ENCODE measurements around the gene TRABD2B. TPM values are rescaled to one million over a fixed set of nuclear protein-coding genes. Genes with fewer than 3 reads are reported as not detected.

The TRABD2B gene
- total RNA-seq, 1 experiment from 2014 or later, result 0.05 TPM

DNA sequence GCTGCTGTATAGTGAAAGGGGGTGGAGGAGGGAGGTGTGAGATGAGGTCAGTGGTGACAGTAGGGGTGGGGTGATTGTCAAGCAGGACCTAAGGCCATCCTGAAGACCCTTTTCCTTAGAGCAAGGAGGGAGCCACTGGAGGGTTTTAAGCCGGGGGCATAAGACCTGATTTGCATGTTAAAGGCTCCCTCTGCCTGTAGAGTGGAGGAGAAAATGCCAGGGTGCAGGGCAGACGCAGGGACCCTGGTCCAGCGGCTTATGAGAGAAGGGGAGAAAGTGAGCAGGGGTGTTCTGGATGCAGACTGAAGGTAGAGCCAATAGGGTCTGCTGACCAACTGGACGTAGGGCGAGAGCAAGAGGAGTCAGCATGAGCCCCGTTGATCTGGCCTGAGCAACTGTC is 154.1 kb downstream of the TRABD2B start:
- TF ChIP-seq EZH2 (IDR thresholded peaks at IDR 0.05) (no peak), SP1 (IDR thresholded peaks at IDR 0.05; ENCODE audit: low read depth) (no peak), ZNF274 (IDR thresholded peaks at IDR 0.05; ENCODE audit: low read depth, low read length) (no peak), REST (IDR thresholded peaks at IDR 0.05; ENCODE audit: low read depth) (no peak)
- Histone ChIP-seq H3K9me2 (ENCODE audit: insufficient read depth) (no peaks in the 10 kb centered on the region), H3K4me3 (replicated peaks in 1 of 2; ENCODE audit: low read depth in 1 of 2, low read length in 2 of 2) (no peak overlapping the region), H2AFZ (ENCODE audit: low read depth, low read length, poor library complexity, severe bottlenecking) (no peak overlapping the region), H3K4me1 (ENCODE audit: control insufficient read depth in 1 of 2, insufficient read depth in 2 of 2, low read length in 2 of 2) (no peaks in the 10 kb centered on the region), H3K9me3 (ENCODE audit: control insufficient read depth in 1 of 2, insufficient read depth in 1 of 2, low read depth in 1 of 2, low read length in 2 of 2) (no peaks in the 10 kb centered on the region), H4K20me1 (ENCODE audit: insufficient read depth) (no peaks in the 10 kb centered on the region), H3K9ac (ENCODE audit: low read length) (no peak overlapping the region), H3K27me3 (ENCODE audit: insufficient read depth, low read length) (peaks cover 22% of the 10 kb centered on the region; the same call in 1 of the 2 replicates), H3K79me2 (ENCODE audit: insufficient read depth, low read length) (no peaks in the 10 kb centered on the region), H3K36me3 (ENCODE audit: control insufficient read depth in 1 of 2, insufficient read depth in 2 of 2, low read length in 2 of 2) (no peaks in the 10 kb centered on the region), H3K4me2 (ENCODE audit: low read length) (no peak overlapping the region), H3K27ac (ENCODE audit: low read depth, low read length) (no peak overlapping the region)
- ATAC-seq (no peak), DNase-seq (ENCODE audit: low read depth, low spot score) (no peak)
- intact Hi-C loops (cut with micrococcal nuclease), result no loop called here
- no TSS peak for BruUV-seq (replicated peaks)
- ChIA-PET POLR2A (no interaction called here), CTCF (no interaction called here), RAD21 (ENCODE audit: low non-redundant PET in 1 of 2, low total read pairs in 2 of 2, uncharacterized antibody in 2 of 2, unreplicated experiment in 2 of 2) (no interaction called here)

DNA sequence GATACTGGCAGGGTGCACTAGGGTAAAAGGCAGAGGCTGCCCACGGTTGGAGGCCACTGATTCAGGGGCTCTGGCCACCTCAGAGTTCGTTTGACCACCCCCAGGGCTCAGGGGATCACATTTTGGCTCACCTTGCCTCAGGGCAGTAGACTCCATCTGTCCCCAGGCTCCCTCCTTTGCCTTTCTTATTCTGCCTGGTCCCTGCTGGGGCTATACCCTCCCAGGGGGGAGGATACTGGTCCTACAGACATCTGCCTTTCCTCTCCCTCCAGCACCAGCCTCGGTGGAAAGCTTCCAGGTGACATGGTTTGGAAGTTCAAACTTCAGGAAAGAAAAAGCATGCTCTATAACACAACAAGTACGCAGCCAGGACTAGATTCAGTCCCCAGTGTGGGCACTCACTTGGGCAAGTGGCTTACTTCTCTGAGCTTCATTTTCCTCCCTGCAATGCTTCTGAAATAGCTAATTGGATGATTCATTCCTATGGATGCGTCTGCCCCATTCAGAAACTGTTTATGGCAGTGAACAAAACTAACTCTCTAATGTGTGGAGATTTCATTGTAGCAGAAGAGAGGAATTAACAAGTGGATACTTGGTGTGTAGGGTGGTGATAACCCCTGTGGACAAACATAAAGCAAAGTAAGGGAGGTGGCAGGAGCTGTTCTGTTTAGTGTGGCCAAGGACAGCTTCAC is 154.8 kb downstream of the TRABD2B start:
- no peak overlapping the region for H3K27ac ChIP-seq (ENCODE audit: low read depth, low read length)
- intact Hi-C loops (cut with micrococcal nuclease), result no loop called here
- no peak overlapping the region for H2AFZ ChIP-seq (ENCODE audit: low read depth, low read length, poor library complexity, severe bottlenecking)
- no peak overlapping the region for H3K4me2 ChIP-seq (ENCODE audit: low read length)
- ChIA-PET POLR2A (no interaction called here), CTCF (no interaction called here), RAD21 (ENCODE audit: low non-redundant PET in 1 of 2, low total read pairs in 2 of 2, uncharacterized antibody in 2 of 2, unreplicated experiment in 2 of 2) (no interaction called here)
- H3K4me3 ChIP-seq (replicated peaks in 1 of 2; ENCODE audit: low read depth in 1 of 2, low read length in 2 of 2), result no peak overlapping the region
- H4K20me1 ChIP-seq (ENCODE audit: insufficient read depth), result no peaks in the 10 kb centered on the region
- H3K4me1 ChIP-seq (ENCODE audit: control insufficient read depth in 1 of 2, insufficient read depth in 2 of 2, low read length in 2 of 2), result no peaks in the 10 kb centered on the region
- ATAC-seq, result no peak
- BruUV-seq (replicated peaks), result no TSS peak
- peaks cover 22% of the 10 kb centered on the region; the same call in 1 of the 2 replicates for H3K27me3 ChIP-seq (ENCODE audit: insufficient read depth, low read length)
- no peaks in the 10 kb centered on the region for H3K9me3 ChIP-seq (ENCODE audit: control insufficient read depth in 1 of 2, insufficient read depth in 1 of 2, low read depth in 1 of 2, low read length in 2 of 2)
- H3K36me3 ChIP-seq (ENCODE audit: control insufficient read depth in 1 of 2, insufficient read depth in 2 of 2, low read length in 2 of 2), result no peaks in the 10 kb centered on the region
- H3K9me2 ChIP-seq (ENCODE audit: insufficient read depth), result no peaks in the 10 kb centered on the region
- no peak overlapping the region for H3K9ac ChIP-seq (ENCODE audit: low read length)
- TF ChIP-seq FOSL1 (IDR thresholded peaks at IDR 0.05; ENCODE audit: low read depth) (no peak), RAD21 (IDR thresholded peaks at IDR 0.05; ENCODE audit: low read depth) (no peak), POLR2AphosphoS5 (IDR thresholded peaks at IDR 0.05; ENCODE audit: low read depth, low read length) (no peak), EGR1 (IDR thresholded peaks at IDR 0.05; ENCODE audit: low read depth) (no peak), ZFX (IDR thresholded peaks at IDR 0.05) (no peak)
- no peak for DNase-seq (ENCODE audit: low read depth, low spot score)
- H3K79me2 ChIP-seq (ENCODE audit: insufficient read depth, low read length), result no peaks in the 10 kb centered on the region

Measured in HCT116 (cell line).